Measurements from ENCODE around the gene FLRT1.

- TF ChIP-seq, protein P1, sequence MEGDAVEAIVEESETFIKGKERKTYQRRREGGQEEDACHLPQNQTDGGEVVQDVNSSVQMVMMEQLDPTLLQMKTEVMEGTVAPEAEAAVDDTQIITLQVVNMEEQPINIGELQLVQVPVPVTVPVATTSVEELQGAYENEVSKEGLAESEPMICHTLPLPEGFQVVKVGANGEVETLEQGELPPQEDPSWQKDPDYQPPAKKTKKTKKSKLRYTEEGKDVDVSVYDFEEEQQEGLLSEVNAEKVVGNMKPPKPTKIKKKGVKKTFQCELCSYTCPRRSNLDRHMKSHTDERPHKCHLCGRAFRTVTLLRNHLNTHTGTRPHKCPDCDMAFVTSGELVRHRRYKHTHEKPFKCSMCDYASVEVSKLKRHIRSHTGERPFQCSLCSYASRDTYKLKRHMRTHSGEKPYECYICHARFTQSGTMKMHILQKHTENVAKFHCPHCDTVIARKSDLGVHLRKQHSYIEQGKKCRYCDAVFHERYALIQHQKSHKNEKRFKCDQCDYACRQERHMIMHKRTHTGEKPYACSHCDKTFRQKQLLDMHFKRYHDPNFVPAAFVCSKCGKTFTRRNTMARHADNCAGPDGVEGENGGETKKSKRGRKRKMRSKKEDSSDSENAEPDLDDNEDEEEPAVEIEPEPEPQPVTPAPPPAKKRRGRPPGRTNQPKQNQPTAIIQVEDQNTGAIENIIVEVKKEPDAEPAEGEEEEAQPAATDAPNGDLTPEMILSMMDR (IDR thresholded peaks at IDR 0.05 in 4 of 5, conservative IDR thresholded peaks at IDR 0.05 in 1 of 5) = no peak
- TF ChIP-seq POLR2A (IDR thresholded peaks at IDR 0.05) = no peak
Measured at GRCh38 chr11:64052436-64052835, 16.7 kb downstream of the FLRT1 start.

All from gastrocnemius medialis (tissue), 4 donors.